Effector CD8-positive, alpha-beta T cell (primary cell): Measurements from ENCODE around the gene PCP2.

Experiments
- DNase-seq: peaks from one replicate; lab custom pipeline; 2025; lab: John Stamatoyannopoulos, UW

The PCP2 gene

DNA sequence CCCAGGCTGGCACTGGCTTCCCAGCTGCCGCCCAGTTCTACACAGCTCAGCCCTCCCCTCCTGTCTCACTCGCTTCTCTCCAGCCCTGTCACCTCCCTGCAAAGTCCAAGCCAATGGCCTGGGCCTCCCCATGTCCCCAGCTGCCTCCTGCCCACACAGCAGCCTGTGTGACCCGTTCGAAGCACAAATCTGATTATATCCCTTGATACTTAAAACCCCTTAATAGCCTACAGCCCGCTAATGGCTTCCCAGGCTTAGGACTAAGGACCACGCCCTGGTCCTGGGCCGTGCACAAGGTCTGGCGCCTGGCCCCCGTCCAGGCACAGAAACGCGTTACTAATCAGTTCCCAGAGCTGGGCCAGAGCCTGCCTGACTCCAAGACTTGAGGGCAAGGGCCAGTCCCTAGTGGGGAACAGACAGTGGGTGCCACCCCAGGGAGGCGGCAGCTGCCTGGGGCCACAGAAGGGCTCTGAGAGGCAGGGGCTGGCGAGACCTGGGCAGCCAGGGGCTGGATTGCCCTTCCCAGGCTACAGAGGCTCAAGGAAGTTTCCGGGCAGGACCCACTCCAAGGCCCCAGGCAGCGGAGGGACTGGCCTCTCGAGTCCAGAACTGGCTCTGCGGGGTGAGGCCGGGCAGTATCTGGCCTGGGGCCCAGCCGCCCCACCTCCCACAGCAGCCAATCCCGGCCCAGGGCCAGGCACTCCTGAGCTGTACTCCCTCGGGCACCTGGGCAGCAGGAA is 14.6 kb downstream of the PCP2 start:
- no peak for DNase-seq

DNA sequence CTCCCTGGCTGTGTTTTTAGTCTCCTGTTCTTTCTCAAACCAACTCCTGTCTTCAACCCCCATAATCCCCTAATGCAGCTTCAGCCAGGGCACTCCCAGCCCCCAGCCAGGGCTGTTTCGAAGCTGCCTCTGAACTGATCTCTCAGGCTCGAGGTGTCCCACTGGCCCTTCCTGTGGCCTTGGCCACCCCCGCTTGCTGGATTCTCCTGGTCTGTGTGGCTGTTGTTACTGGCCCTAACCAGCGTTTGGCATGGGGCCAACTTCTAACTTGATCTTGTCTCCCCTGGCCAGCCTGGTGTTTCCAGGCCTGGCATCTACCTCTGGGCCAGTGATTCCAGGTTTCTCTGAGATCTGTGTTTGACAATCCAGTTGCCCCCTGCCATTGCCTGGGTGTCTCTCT is 15.2 kb downstream of the PCP2 start:
- no peak for DNase-seq

DNA sequence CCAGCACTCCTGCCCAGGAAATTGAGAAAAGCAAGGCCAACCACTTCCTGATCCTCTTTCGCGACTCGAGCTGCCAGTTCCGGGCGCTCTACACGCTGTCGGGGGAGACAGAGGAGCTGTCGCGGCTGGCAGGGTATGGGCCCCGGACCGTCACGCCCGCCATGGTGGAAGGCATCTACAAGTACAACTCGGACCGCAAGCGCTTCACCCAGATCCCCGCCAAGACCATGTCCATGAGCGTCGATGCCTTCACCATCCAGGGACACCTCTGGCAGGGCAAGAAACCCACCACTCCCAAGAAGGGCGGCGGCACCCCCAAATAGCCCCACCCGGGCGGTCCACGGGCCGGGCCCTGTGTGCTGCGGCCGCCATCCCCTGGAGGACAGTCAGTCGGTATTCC is 15.8 kb downstream of the PCP2 start:
- DNase-seq = no peak

GRCh38 chr19:7617172-7617571 is 16.3 kb downstream of the PCP2 start:
- no peak for DNase-seq

- DNase-seq = no peak
Observed at GRCh38 chr19:7614859-7615741, 18.4 kb downstream of the PCP2 start.

DNA sequence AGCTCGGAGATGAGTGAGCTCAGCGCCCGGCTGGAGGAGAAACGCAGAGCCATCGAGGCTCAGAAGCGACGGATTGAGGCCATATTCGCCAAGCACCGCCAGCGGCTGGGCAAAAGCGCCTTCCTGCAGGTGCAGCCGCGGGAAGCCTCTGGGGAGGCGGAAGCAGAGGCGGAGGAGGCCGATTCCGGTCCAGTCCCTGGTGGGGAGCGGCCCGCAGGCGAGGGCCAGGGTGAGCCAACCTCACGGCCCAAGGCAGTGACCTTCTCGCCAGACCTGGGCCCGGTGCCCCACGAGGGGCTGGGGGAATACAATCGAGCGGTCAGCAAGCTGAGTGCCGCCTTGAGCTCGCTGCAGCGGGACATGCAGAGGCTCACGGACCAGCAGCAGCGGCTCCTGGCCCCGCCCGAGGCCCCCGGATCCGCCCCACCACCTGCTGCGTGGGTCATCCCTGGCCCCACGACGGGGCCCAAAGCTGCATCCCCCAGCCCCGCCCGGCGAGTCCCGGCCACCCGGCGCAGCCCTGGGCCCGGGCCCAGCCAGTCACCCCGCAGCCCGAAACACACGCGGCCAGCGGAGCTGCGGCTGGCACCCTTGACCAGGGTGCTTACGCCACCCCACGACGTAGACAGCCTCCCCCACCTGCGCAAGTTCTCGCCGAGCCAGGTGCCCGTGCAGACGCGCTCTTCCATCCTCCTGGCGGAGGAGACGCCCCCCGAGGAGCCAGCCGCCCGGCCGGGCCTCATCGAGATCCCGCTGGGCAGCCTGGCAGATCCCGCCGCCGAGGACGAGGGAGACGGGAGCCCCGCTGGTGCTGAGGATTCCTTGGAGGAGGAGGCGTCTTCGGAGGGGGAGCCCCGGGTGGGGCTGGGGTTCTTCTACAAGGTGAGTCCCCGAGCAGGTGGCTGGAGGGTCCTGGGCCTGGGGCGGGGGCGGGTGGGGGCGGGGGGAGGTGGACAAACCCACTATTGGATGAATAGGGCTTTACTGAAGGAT is 20.9 kb downstream of the PCP2 start:
- DNase-seq = no peak

DNA sequence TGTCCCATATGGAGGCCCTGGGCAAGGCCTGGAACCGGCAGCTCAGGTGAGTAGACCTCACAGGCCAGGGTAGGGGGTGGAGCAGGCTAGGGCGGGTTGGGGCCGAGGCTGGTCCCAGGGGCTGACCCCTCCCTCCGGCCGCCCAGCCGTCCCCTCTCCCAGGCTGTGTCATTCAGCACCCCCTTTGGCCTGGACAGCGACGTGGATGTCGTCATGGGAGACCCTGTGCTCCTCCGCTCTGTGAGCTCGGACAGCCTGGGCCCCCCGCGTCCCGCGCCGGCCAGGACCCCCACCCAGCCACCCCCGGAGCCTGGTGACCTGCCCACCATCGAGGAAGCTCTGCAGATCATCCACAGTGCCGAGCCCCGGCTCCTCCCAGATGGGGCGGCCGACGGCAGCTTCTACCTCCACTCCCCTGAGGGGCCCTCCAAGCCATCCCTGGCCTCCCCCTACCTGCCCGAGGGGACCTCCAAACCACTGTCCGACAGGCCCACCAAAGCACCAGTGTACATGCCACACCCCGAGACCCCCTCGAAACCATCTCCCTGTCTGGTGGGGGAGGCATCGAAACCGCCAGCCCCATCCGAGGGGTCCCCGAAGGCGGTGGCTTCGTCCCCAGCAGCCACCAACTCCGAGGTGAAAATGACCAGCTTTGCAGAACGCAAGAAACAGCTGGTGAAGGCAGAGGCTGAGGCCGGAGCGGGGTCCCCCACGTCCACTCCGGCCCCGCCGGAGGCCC is 21.8 kb downstream of the PCP2 start:
- no peak for DNase-seq

GRCh38 chr19:7610491-7611240 is 22.9 kb downstream of the PCP2 start:
- no peak for DNase-seq

- no peak for DNase-seq
Observed at GRCh38 chr19:7607874-7608560, 25.5 kb downstream of the PCP2 start.

DNA sequence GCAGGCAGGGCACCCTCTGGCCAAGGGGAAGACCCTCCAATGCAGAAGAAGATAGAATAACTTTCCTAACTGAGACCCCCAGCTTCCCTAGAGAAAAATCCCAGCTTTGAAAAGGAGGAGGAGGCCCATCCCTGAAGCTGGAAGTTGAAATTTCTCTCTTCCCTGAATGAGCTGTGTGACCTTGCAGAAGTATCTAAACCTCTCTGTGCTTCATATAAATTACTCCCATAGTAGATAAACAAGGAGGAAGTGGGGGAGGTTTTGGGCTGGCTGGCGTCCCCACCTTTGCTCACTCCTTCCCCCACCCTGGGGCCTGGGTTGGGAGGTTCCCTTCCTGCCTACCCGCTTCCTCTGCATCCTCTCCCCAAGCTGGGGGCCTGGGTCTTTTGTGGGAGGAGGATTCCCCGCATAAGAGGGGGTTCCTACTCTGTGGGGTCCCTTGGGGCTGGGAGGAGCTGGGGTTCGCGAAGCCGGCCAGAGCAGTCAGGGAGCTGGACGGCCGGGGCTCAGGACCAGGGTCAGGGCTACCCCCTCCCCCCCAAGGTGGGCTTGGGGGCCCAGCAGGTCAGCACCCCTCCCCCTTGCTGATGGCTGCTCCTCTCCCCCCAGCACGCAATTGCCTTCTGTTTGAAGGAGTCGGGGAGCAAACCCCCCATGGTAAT is 26.2 kb downstream of the PCP2 start:
- no peak for DNase-seq

GRCh38 chr19:7606289-7606688 is 27.2 kb downstream of the PCP2 start:
- no peak for DNase-seq

GRCh38 chr19:7605490-7606222 is 27.9 kb downstream of the PCP2 start:
- no peak for DNase-seq

- no peak for DNase-seq
Observed at GRCh38 chr19:7603919-7604318, 29.6 kb downstream of the PCP2 start.

GRCh38 chr19:7602935-7603497 is 30.5 kb downstream of the PCP2 start:
- no peak for DNase-seq

- no peak for DNase-seq
Observed at GRCh38 chr19:7602240-7602934, 31.1 kb downstream of the PCP2 start.

DNA sequence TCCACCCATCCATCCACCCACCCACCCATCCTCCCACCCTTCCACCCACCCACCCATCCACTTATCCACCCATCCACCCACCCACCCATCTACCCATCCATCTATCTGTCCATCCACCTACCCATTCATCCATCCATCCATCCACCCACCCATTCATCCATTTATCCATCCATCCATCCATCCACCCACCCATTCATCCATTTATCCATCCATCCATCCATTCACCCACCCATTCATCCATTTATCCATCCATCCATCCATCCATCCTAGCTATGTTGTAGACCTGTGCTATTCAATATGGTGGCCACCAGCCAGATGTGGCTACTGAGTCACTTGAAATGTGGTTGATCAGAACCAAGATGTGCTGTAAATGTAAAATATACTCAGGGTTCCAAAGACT is 32.8 kb downstream of the PCP2 start:
- DNase-seq = no peak

- no peak for DNase-seq
Observed at GRCh38 chr19:7598180-7598579, 35.3 kb downstream of the PCP2 start.

DNA sequence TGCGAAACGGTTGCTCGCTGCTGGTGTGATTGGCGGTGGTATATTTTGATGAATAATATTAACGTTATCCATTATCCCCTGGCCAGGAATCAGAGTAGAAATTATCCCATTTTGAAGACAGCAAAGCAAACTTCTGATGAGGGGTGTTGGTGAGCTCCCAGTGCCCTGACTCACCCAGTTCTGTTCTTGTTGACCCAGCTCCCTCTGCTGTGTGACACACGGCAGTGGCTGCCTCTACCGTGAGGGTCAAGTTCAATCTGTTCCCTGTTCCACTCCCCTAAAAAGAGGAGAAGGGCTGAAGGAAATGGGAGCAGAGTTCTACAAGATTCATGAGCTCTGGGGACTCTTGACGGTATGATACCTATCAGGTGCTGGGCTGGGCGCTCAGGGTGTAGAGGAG is 35.8 kb downstream of the PCP2 start:
- DNase-seq = no peak
